Coronary artery (tissue), 2 donors: ENCODE results near the gene SLC2A13.
A peak's percentile ranks its signal among the peaks of the same experiment; 100 is the strongest.

Source experiments
- DNase-seq: peaks from one replicate; pipeline ENCODE4 v3.0.0-alpha.2; 2017; ENCODE audit warnings: low spot score
- H3K27ac ChIP-seq, 2 donors: fragments of 200-600 bp; sonication (generic); one replicate each; pipeline ENCODE4 v1.5.1; 2016 to 2019
- H3K4me3 ChIP-seq: fragments of 200-600 bp; sonication (generic); 2 replicates; pipeline ENCODE4 v1.5.1; 2016; ENCODE audit warnings: mild to moderate bottlenecking, moderate library complexity
- TF ChIP-seq, protein P1 (sequence below): fragments of 200-600 bp; sonication (generic); IDR thresholded peaks from one replicate; pipeline ENCODE4 v1.5.1; 2019; ENCODE audit warnings: antibody characterized with exemption

Gene SLC2A13

DNA sequence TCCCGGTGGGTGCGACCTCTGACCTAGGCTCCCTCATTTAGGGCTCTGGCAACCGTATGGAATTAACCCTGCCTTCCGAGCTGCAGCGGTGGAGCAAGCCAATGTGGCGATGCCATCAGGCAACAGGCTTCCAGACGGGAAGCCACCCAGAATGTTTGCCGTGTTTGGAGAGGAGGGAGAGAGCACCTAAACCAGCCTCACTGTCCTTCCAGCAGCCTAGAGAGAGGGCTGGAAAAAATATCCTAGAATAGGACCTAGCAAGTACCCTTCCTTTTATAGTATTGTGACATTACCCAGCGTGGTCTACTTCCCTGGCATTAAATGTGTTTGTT, 287 bp upstream of the SLC2A13 start:
- DNase-seq, result no peak
- TF ChIP-seq, protein P1, sequence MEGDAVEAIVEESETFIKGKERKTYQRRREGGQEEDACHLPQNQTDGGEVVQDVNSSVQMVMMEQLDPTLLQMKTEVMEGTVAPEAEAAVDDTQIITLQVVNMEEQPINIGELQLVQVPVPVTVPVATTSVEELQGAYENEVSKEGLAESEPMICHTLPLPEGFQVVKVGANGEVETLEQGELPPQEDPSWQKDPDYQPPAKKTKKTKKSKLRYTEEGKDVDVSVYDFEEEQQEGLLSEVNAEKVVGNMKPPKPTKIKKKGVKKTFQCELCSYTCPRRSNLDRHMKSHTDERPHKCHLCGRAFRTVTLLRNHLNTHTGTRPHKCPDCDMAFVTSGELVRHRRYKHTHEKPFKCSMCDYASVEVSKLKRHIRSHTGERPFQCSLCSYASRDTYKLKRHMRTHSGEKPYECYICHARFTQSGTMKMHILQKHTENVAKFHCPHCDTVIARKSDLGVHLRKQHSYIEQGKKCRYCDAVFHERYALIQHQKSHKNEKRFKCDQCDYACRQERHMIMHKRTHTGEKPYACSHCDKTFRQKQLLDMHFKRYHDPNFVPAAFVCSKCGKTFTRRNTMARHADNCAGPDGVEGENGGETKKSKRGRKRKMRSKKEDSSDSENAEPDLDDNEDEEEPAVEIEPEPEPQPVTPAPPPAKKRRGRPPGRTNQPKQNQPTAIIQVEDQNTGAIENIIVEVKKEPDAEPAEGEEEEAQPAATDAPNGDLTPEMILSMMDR, result no peak
- peak overlapping the region; percentile 97 for H3K4me3 ChIP-seq
- H3K27ac ChIP-seq, result peak overlapping the region; percentile 81 to 94

DNA sequence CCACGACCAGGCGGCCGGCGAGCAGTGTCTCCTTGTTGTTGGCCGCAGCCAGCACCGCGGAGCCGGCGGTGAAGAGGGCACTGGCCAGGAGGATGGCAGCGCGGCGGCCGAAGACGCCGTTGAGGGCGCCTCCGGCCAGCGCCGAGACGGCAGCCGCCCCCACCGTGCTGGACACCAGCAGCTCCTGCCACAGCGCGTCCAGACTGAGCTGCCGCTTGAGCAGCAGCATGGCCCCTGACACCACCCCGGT, 691 bp downstream of the SLC2A13 start:
- TF ChIP-seq, protein P1, result no peak
- H3K27ac ChIP-seq, result peak overlapping the region; percentile 81 to 94
- peak overlapping the region; percentile 97 for H3K4me3 ChIP-seq
- DNase-seq, result no peak

DNA sequence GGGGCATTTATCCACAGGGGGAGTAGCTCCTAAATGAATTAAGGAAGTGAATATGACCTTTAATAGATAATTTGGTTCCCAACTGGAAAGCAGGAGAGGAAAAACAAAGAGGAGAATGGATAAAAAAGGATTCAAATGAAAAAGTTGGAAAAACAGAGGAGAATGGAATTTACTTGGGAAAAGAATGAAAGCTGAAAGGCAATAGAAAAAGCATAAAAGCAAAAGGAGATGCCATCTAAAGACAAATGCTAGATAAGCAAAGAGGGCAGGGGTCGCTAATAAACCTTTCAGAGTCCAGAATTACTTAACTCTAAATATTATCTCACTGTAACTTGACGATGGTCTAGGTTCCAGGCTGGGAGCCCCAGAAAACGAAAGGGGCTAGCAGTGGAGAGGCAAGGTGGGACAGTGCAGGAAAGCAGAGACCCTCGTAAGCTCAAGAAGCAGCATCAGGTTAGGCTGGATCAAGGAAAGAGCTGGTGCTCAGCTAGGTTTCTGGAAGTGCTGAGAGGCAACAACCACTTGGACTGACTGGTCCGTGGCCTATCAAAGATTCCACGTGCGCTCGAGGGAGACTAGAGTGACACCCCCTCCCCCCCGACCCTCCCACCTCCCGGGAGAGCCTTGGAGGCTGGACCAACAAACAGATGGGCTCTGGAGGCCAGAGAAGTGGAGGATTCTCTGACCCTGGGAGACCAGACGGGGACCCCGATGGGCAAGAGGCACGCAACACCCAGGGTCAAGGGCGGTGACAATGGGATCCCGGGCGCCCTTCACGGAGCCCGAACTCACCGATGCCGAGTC, 1.2 kb downstream of the SLC2A13 start:
- peak overlapping the region; percentile 81 to 94 for H3K27ac ChIP-seq
- peak overlapping the region; percentile 97 for H3K4me3 ChIP-seq
- TF ChIP-seq, protein P1, result no peak
- DNase-seq, result no peak

DNA sequence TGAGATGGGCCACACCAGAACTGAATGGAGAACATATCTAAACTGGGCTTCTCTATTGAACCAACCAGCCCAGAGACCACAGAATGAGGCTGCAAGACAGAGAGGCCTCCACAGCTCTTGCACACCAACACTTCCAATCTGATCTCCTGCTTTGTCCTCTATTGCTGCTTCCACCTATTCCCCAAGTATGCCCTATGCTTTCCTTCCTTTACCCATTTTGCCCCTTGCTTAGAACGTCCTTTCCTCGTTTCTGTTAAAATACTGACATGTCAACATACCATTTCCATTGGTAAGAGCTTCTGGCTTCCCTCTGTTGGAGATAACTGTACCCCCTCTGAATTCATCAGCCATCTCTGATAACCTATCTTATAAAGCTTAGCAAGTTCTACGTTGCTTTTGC, 2.8 kb downstream of the SLC2A13 start:
- no peak overlapping the region for H3K27ac ChIP-seq
- TF ChIP-seq, protein P1, result no peak
- DNase-seq, result no peak
- H3K4me3 ChIP-seq, result peak overlapping the region; percentile 97

DNA sequence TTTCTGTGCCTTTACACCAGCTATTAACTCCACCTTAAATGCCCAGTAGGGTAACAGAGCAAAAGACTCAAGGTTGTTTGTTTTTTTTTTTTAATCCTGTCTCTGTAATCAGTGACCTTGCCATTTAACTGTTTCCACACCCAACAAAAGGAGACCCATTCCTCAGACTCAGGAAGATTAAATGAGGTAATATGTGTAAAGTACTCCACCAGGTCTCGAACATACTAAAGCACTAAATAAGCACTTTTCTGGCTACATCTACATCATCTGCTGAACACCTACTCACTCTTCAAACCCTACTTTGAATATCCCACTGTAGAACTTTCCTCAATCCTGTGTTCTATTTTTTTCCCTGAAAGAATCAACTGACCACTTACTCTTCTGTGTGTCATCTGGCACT, 4.1 kb downstream of the SLC2A13 start:
- TF ChIP-seq, protein P1, result no peak
- H3K4me3 ChIP-seq, result no peak overlapping the region
- DNase-seq, result no peak
- H3K27ac ChIP-seq, result no peak overlapping the region

DNA sequence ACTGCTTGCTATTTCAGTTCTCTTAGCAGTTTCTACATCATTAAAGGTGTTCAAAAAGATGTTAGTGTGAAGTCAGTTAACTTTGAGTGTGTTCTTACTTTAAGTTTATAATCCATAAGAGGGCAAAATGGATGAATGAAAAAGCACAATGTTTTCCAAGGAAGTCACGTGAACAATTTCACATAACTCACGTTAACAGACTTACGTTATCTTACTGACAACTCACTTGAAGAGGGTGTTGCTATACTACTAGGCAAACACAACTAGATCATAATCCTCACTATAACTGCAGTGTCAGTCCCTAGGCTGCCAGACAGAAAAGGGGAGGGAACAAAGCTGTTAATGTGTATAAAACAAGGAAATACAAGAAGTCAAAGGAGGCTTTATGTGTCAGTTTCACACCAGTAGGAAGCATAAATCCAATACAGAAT, 6.4 kb downstream of the SLC2A13 start:
- TF ChIP-seq, protein P1, result no peak
- H3K27ac ChIP-seq, result no peak overlapping the region
- no peak for DNase-seq
- no peak overlapping the region for H3K4me3 ChIP-seq

DNA sequence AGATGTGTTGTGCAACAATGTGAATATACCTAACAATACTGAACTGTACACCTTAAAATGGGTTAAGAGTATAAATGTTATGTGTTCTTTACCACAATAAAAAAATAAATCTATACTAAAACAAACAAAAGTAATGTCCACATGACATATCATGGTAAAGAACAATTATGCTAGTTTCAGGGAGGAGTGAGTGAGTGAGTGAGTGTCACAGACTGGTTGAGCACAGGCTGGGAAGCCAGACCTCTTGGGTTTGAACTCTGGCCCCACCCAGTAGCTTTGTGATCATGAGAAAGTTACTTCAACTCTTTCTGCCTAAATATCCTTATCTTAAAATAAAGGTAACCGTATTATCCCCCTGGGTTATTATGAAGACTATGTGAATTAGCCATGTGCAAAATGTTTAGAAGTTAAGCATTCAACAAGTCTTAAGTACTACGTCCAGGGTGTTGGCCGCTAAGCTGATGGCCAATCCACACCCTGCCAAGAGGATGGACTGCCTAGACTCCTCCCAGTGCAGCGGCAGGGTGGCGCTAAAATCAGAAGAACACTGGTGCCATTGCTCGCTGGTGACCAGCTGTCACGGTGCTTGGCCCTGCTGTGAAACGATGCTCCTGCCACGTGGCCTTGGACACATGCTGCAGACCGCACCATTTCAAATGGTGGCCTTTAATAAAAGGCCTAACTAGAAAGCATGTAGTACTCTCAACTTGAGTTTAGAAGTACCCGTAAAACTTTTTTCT, 7.3 kb downstream of the SLC2A13 start:
- Histone ChIP-seq H3K27ac (no peak overlapping the region), H3K4me3 (no peak overlapping the region)
- DNase-seq, result no peak
- TF ChIP-seq, protein P1, result no peak
